Forelimb muscle (tissue), 1 donor: ENCODE results near the gene PLXNB2. TPM values are rescaled to one million over a fixed set of nuclear protein-coding genes. Genes with fewer than 3 reads are reported as not detected.
"Not testable (repeated sequence)": the region's sequence is repeated elsewhere in the genome, so short reads cannot be mapped to it uniquely, and the experiment has no call there.

Source experiments
- DNase-seq: peaks from one replicate; pipeline ENCODE4 v3.0.0-alpha.2; 2013; ENCODE audit warnings: low read depth
- polyA plus RNA-seq: library from polyadenylated mRNA; unstranded; fragments of 120-200 nt; gene quantifications from one replicate; pipeline ENCODE4 v1.2.1, GENCODE V29; 2013; ENCODE audit not compliant: insufficient read length

Gene PLXNB2
- polyA plus RNA-seq, 1 donor, result 77.0 TPM

DNA sequence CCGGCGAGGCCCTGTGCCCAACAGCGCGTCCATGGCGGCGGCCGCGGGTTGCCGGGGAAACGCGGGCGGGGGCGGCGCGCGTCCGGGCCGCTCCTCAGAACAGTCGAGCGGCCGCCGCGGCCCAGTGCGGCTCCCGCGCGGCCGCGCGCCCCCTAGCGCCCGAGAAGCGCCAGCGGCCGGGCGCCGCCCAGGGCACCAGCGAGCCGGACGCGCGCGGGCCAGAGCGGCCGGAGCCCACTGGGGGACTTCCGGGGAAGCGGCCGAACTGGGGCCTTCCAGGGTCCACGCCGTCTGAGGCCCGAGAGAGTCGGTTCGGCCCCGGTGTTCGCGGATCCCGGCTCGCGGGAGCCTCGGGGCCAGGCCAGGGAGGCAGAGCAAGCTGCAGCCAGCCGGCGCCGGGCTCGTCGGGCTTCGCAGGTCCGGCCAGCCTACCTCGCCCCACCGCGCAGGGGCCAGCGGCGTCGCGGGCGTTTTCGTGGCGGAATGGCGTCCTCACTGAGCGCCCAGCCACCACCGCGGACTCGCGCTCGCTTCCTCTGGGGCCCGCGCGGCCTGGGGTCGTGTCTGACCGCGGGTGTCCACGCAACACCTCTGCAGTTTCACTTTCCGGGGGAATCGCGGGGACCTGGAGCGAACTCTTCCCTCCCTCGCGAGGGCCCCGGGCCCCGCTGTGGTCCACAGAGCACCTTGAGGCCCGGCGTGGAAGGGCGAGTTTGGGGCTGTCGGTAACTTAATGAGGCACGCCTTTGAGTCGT, 19.7 kb upstream of the PLXNB2 start, which contains the start of gene DENND6B:
DENND6B (minus strand) TSS at position 57 of the 755 bp plus-strand sequence; CDS start at position 33, 24 bp downstream.
- DNase-seq, result no peak

DNA sequence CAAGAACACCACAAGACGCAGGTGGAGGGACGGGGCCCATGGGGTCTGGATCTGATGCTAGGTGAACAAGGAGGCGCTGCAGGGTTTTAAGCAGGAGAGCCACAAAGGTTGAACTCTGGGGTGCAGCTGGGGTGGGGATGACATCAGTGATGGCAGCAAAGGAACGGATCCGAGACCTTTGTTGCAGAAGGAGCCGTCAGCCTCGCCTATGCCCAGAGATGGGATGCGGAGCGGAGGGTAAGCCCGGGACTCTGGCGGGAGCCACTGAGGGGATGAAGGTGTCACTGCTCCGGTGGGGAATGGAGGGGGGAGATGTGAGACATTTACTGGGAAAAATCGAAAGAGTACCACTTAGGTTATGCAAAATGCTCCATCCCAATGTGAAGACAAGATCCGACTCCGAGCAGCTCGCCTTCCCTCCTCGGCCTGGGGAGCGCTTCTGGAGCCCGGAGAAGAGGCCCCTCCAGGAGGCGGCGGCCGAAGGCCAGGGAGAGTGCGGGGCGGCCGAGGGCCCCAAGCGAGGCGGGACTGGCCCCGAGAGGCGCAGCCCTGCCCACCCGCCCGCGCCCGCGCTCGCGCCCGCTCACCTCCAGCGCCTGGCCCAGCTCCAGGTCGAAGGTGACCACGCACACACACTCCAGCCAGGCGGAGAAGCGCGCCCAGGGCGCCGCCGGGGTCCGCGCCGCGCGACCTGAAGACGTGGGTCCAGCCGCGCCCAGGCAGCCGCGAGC, 18.9 kb upstream of the PLXNB2 start:
- no peak for DNase-seq

DNA sequence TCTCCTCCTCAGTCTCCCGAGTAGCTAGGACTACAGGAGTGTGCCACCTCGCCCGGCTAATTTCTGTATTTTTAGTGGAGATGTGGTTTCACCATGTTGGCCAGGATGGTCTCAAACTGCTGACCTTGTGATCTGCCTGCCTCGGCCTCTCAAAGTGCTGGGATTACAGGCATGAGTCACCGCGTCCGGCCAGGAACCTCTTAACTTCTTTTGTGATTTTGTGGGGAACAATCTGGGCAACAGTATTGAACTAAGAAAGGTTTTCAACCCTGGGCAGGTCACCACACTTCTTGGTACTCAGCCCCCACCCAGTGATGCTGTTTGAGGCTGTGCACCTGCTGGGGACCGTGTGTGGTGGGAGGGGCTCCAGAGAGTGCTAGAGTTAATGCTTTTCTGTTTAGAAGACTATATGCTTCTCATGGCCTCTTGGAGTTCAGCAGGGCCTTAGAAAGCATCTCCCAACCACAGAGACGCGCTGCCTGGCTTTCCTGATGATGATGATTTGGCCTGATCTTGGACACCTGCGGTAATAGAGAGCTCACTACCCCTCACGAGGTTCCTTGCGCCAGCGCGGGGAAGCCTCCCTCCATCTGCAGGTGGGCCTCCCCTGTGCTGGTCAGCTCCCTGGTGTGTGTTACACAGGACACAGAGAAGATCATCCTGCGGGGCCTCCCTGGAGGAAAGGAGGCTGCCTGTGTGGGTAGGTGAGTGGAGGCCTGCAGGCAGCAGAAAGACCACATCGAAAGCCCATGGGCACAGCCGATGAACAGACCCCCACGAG, 18.2 kb upstream of the PLXNB2 start:
- no peak for DNase-seq

DNA sequence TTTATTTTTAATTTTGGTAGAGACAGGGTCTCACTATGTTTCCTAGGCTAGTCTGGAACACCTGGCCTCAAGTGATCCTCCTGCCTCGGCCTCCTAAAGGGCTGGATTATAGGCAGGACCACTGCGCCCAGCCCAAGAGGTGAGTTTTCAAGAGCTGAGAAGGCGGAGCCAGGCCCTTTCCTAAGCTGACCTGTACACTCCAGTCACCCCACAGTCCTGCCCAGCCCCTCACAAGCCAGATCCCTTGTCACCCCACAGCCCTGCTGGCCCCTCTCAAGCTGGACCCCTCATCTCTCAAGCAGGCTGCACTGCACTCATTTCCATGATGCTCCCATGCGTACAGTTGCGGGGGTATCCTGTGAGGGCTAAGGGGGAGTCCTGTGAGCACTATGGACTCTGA, 16.5 kb upstream of the PLXNB2 start:
- DNase-seq, result no peak

DNA sequence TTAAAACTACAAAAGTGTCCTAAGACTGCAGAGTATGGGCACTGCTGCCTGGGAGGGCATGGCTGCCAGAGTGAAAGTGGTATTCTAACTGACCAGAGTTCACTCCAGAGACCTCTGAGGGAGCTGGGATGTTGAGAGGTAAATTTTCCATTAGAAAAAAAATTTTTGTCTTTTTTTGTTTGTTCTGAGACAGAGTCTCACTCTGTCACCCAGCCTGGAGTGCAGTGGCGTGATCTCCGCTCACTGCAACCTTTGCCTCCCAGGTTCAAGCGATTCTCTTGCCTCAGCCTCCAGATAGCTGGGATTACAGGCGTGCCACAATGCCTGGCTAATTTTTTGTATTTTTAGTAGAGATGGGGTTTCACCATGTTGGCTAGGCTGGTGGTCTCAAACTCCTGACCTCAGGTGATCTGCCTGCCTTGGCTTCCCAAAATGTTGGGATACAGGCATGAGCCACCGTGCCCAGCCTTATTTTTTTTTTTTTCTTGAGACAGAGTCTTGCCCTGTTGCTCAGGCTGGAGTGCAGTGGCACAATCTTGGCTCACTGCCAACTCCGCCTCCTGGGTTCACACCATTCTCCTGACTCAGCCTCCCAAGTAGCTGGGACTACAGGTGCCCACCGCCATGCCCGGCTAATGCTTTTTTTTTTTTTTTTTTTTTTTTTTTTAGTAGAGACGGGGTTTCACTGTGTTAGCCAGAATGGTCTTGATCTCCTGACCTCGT, 15.1 kb upstream of the PLXNB2 start:
- DNase-seq, result not testable (repeated sequence)

DNA sequence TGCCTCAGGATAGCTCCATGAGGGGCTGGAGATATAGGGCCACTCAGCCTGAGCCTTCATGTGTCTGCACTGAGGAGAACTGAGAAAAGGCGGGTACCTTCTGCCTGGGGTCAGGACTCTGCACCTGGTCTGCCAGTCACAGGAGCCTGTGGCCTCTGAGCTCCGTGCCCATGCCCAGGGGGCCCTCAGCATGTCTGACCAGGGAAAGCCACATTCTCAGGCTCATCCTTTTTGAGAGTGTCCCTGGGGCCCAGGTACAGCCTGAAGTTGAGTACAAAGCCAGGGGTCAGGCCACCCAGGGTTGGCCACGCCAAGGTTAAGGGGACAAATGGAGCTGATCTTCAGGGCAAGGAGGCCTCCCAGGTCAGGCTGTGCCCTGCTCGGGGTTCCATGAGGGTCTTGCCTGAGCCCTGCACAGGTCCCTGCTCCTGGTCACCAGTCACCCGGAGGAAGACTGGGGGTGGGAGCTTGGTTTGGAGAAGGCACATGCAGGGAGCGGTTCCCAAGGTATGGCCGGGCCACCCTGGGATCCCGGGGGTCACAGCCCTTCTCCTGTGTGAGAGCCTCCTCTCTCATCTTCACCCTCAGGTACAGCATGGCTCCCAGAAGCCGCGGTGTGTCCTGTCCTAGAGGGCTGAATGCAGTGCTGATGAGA, 13.4 kb upstream of the PLXNB2 start:
- DNase-seq, result no peak

DNA sequence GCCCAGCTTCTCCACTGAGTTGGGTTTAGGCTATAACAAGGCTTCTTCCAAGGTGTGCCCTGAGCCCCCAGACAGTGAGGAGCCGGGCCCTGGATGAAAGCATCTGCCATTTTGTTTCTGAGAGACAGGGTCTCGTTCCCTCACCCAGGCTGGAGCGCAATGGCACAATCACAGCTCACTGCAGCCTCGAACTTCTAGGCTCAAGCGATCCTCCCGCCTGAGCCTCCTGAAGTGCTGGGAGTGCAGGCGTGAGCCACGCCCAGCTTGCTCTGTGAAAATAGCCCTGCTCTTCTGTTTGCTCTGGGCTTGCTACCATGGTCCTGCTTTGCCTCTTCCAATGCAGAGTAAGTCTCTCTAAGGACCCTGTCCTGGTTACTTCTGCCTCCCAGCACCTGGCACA, 12.7 kb upstream of the PLXNB2 start:
- no peak for DNase-seq

DNA sequence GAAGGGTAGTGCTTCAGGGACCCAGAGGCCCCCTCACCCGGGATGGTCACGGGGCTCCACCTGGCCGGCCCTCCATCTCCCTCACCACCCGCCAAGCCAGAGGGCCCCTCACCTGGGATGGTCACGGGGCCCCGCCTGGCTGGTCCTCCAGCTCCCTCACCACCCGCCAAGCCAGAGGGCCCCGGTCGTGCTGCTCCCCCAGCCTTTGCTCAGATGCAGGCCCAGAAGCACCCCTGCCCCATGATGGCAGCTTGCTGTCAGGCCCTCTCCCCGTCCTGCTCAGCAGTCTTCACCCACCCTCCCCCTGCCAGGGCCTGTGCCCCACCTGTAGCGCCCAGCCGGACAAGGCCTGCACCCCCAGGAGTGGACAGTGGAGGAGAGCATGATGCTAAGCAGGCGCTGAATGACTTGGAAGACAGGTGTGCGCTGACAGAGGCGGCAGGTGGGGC, 12.1 kb upstream of the PLXNB2 start:
- DNase-seq, result no peak

DNA sequence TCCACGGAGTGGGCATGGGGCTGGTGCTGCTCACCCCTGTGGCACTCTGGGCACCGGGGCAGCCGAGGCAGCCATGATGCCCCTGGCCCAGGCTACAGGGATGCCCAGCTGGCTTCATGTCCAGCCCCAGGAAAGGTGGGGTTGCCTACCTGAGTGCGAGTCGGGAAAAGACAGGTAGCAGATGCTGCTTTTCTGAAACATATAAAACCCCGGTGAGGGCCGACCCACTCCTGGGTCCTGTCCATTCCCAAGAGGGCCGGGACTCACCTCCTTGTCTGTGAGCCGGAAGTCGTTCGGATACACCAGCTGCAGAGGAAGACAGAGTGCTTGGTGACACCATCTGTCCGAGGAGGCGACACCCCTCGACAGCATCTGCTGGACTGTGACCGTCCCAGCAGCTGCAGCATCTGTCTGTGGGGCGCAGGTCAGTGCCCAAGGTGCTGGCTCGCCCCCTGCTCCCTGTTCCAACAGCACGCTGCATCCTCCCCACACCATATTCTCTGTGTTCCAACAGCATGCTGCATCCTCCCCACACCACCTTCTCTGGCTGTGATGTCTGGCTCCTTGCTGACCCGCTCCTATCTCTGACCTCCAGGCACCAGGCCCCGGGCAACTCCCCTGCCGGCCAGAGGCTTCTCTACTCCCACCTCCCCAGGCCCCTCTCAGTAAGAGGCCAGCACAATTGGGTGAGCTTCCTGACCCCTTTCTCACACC, 11.4 kb upstream of the PLXNB2 start:
- DNase-seq, result no peak

DNA sequence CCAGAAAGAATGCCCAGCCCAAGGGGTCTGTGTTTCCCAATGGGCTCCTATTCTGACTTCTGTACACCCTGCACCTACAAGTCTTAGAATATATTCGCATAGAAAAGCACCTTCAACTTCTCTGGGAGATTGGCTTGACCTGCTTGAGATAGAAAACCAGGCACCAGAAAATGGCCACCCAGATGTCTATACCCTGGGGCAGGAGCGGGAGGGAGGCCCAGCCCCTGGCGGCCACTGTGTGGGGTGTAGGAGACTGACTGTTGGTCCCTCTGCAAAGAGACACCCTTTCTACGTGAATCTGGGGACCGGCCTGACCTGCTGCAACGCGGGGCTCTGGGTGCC, 10.9 kb upstream of the PLXNB2 start:
- DNase-seq, result no peak

DNA sequence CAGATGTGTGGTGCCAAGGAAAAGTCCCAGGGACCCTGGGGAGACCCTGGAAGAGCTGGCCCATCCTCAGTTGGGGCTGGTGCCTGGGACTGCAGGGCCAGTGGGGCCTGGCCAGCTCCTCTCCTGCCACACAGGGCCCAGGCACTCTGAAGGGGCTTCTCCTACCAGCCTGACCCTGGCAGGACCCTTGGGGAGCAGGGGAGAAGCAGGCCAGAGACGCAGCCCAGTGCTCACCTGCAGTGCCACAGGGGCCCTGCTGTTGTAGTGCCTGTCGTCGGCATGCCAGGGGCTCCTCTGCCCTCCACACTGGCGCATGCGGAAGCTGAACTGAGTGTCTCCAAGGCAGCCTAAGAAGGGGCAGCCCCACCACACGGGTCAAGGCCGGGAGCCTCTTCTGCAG, 10.2 kb upstream of the PLXNB2 start:
- DNase-seq, result no peak

DNA sequence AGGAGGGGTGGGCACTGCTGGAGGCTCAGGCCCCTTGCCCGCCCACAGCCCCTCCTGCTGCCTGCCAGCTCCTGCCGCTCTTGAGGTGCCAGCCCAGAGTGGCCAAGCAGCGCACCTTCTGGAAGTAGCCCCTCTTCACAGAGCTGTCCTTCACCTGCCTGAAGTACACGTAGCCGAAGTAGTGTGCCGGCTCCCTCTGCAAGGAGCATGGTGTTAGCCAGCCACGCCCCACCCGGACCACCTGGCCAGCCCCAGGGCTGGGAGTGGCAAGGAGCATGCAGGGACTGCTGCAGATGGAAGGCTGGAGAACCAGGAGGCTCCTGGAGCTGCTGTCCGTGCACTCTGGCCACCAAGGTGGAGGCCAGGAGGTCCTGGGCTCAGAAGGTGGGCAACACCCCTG, 9.7 kb upstream of the PLXNB2 start:
- no peak for DNase-seq

DNA sequence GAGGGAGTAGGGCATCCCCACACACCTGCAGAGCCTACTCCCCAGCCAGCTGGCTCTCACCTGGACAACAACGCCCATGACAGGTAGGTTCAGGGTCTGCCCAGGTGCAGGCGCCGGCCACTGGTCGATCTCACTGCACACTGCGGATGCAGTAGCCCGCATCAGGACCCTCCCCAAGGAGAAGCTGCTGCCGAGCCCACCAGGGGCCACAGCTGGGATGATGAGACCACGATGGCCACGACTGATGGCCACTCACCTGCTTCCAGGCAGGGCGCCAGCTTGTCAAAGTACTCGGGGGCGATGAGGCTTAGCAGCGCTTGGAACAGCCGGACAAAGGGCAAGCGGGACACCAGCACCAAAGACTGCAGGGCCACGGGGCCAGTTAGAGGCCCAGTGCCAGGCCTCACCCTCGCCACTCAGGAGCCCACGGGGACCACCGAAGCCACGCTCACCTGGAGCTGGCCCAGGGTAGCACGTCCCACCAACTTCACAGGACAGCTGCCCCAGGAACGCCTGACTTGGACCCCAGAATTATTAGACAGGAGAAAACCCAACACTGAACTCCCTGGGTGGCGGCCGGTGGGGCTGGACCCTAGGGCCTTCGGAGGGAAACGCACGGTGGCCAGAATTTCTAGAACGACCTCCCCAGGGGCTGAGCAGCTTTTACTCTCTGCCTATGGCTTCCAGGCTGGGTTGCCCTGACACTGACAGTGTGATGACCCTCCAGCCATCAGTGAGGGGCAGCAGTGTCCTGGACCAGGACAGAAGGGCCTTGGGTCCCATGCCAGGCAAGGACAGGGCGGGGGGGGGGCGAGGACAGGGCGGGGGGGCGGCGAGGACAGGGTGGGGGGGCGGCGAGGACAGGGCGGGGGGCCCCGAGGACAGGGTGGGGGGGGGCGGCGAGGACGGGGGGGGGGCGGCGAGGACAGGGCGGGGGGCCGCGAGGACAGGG, 8.9 kb upstream of the PLXNB2 start:
- no peak for DNase-seq

DNA sequence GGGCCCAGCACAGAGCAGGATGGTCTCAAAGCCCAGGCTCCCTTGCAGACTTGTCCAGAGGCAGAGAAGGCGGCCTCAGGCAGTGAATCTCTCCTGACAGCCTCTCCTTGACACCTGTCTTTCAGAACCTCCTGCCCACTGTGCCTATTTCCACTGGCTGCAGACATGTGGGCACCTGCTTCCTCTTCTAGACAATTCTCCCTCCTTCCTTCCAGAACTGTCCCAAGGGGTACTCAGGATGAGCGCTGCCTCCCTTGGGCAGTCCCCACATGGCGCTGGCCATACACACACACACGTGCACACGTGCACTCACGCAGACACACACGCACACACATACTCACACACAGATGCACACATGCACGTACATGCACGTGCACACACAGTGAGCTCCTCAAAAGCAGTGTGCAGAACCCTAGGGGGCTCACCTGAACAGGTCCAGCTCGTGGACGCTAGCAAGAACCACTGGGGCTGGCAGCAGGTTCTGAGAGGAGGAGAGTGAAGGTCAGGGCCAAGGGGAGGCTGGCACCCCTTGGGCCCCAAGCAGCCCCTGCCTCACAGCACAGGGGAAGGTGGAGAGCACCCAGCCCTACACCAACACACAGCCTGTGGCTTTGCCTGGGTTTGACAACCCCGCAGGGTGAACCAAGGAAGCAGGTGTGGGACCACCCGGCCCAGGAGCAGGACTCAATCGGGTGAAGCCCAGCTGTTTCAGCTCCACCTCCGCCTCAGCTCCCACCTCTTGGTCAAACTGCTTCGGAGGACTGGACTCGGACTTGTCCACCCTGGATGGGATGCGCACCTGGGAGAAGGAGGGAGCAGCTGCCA, 8.1 kb upstream of the PLXNB2 start:
- DNase-seq, result no peak

DNA sequence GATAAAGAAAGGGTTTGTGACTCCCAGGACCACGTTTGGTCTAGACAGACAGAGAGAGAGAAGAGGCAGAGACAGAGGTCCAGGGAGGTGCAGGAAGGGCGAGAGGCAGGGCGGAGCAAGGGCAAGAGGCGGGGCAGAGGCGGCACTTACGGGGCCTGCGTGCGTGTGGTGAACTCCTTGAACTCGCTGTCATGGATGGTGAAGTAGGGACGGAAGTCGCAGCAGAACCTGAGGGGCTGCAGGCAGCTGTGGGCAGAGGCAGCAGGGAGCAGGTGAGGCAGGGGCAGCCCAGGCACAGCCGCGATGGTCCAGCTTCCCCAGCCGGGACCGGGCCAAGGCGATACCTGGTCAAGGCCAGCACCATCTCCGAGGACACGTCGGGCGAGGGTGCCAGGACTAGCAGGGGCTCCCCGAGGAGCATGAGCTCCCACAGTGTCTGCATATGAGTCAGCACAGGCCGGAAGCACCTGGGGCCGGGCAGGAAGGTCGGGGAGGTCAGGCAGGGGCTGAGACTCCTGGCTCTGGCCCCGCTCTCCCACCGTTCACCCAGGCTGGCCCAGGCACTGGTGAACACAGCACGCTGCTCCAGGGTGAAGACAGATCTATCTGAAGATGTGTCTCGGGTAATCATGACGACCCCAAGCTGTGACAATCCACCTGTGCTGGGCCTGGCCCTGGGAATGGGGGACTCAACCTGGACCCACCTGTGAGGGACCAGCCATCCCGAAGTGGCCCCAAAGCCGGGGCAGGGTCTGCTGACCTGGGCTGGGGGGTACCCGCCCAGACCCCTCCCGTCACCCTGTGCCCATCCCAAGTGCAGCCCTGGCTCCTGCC, 7.2 kb upstream of the PLXNB2 start:
- DNase-seq, result no peak

DNA sequence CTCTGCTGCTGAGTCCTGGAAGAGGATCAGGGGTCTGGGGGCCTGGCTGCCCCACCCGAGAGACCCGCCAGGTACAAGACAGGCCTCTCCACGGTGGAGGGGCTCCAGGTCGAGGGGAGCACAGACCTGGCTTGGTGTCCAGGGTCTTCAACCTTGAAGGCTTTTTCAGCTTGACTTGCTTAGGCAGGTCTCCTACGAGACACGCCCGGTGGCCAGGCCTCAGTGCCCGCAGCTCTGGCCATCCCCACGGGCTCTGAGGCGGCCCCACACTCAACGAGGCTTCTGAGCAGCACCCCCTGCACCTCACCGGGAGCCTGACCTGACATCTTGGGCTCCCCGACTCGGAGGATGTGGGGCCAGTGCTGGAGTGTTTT, 6.6 kb upstream of the PLXNB2 start:
- no peak for DNase-seq

DNA sequence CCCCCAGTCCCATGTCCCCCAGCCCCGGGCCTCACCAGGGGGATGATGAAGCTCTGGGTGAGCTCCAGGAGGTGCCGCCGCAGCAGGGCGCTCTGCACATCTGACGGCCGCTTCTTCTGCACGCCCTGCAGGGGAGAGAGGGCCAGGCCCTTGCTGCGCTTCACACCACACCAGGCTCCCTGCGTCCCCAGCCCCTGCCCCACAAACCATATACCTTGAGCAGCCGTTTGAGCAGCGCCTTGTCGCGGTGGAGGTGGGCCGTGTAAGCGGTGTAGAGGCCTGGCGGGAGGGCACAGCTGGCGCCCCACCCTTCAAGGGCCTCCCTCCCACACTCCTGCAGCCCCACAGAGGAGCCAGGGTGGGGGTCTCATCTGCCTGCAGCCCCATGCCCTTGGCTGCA, 6.2 kb upstream of the PLXNB2 start:
- no peak for DNase-seq

DNA sequence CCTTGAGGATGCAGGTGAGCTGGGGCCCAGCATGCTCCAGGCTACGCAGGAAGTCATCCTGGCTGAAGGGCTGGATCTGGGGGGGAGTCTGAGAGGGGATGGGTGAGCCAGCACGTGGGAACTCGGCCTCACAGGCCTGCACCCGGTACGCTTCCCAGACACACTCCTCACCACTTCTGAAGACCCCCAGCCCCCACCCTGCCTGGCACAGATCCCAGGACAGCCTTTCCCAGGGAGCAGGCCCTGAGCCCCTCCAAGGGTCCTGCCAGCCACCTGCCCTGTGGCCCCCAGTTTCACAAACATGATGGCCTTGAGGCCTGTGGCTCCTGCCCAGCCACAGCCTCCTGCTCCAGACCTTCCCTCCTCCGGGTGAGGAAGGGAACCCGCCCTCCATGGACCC, 5.6 kb upstream of the PLXNB2 start:
- DNase-seq, result no peak
